SU-DHL-6 (cell line): ENCODE data around the gene TBC1D16.

Source experiments
- H2AFZ ChIP-seq: fragments of 200-600 bp; sonication (generic); 2 replicates; pipeline ENCODE4 v1.6.1; 2014; ENCODE audit warnings: low read depth, mild to moderate bottlenecking, moderate library complexity, mixed read lengths, antibody characterized with exemption, low read length; ENCODE audit not compliant: severe bottlenecking
- H3F3A ChIP-seq: fragments of 200-600 bp; shearing (Covaris generic); 2 replicates; pipeline ENCODE4 v1.6.0; 2016; ENCODE audit warnings: antibody characterized with exemption, mild to moderate bottlenecking; ENCODE audit not compliant: insufficient read depth
- H3K27ac ChIP-seq: fragments of 200-600 bp; sonication (generic); 2 replicates; pipeline ENCODE4 v1.5.1; 2016; ENCODE audit warnings: low read depth, mild to moderate bottlenecking, low read length, moderate library complexity, mixed read lengths
- H3K27me3 ChIP-seq: fragments of 200-600 bp; sonication (generic), shearing (Covaris generic); 2 replicates; pipeline ENCODE4 v1.6.0; 2014; ENCODE audit warnings: mild to moderate bottlenecking, low read length
- H3K36me3 ChIP-seq: fragments of 200-600 bp; sonication (generic); 2 replicates; pipeline ENCODE4 v1.6.1; 2014; ENCODE audit warnings: mild to moderate bottlenecking, low read length, mixed read lengths
- H3K4me2 ChIP-seq: fragments of 300-600, 200-600 bp; shearing (Covaris generic), sonication (generic); 2 replicates; pipeline ENCODE4 v1.6.0; 2014; ENCODE audit warnings: low read length, low read depth, mild to moderate bottlenecking; ENCODE audit not compliant: poor library complexity, severe bottlenecking
- H3K4me3 ChIP-seq: fragments of 200-600 bp; sonication (generic); 2 replicates; pipeline ENCODE4 v1.5.1; 2014; ENCODE audit warnings: antibody characterized with exemption, low read length, mild to moderate bottlenecking, mixed read lengths; ENCODE audit not compliant: insufficient read depth, poor library complexity, severe bottlenecking
- H3K79me2 ChIP-seq: fragments of 200-600 bp; sonication (generic); 2 replicates; pipeline ENCODE4 v1.6.1; 2014; ENCODE audit warnings: mild to moderate bottlenecking, low read length, moderate library complexity; ENCODE audit not compliant: insufficient read depth
- H3K9ac ChIP-seq: fragments of 200-600 bp; sonication (generic); 2 replicates; pipeline ENCODE4 v1.7.0; 2014; ENCODE audit warnings: mild to moderate bottlenecking, low read length
- H3K9me2 ChIP-seq: fragments of 200-600 bp; sonication (generic); replicated peaks from 2 replicates; pipeline ENCODE4 v1.6.1; 2014; ENCODE audit warnings: low read length; ENCODE audit not compliant: insufficient read depth
- H3K9me3 ChIP-seq: fragments of 200-600 bp; sonication (generic); 2 replicates; pipeline ENCODE4 v1.6.1; 2014; ENCODE audit warnings: low read length, mixed read lengths; ENCODE audit not compliant: insufficient read depth
- H4K20me1 ChIP-seq: fragments of 200-600 bp; sonication (generic); 2 replicates; pipeline ENCODE4 v1.6.1; 2014; ENCODE audit warnings: low read depth, mild to moderate bottlenecking, antibody characterized with exemption, low read length, moderate library complexity, mixed read lengths
- EZH2phosphoT487 ChIP-seq: fragments of 200-600 bp; sonication (generic), shearing (Covaris generic); conservative IDR thresholded peaks from 2 replicates; pipeline ENCODE4 v1.6.1; 2018; ENCODE audit warnings: mild to moderate bottlenecking, antibody characterized with exemption, low read length, moderate library complexity, mixed read lengths
- TF ChIP-seq, protein P1 (sequence below): fragments of 200-600 bp; sonication (generic); IDR thresholded peaks from one replicate; pipeline ENCODE4 v1.5.1; 2017; ENCODE audit warnings: antibody characterized with exemption, mild to moderate bottlenecking, low read length, moderate library complexity; ENCODE audit not compliant: insufficient read depth, poor library complexity, severe bottlenecking

TBC1D16 gene

DNA sequence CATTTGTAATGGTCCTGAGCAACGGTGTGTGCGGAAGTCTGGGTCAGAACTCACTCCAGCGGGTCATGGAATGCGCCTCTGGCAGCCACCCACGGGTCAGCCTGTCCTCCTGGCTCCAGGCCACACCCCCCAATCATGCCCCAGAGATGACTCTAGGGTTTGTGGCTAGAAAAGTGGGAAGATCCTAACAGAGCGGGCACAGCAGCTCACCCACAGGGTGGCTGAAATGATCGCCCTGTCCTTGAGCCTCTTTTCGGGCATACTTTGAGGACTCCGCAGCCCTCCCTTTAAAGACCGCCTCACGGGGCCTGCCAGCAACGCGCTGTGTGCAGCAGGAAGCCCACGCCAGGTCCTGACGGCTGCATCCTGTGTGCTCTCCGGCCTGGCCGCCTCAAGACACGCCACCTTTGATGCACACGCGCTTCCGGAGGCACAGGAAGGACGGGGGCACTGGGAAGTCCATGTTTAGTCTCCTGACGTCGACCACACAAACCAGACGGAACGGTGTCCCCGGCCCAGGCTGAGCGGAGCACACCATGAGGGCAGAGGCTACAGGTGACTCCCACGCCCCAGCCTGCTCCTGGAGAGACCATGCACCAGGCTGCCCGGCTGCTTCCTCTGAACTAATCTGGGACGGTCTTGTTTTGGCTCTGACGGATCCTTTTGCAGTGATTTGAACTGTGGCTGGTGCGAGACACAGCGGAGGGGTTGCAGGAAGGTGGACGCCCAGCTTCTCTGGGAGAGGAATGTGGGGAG, 92.9 kb downstream of the TBC1D16 start:
- Histone ChIP-seq H3F3A (no peaks in the 10 kb centered on the region), H3K27me3 (no peaks in the 10 kb centered on the region), H3K9me3 (no peaks in the 10 kb centered on the region), H4K20me1 (no peaks in the 10 kb centered on the region), H3K9me2 (no peaks in the 10 kb centered on the region), H3K9ac (no peak overlapping the region), H3K27ac (no peak overlapping the region), H3K79me2 (no peaks in the 10 kb centered on the region), H3K4me3 (no peak overlapping the region), H2AFZ (no peak overlapping the region), H3K36me3 (no peaks in the 10 kb centered on the region), H3K4me2 (no peak overlapping the region)
- no peak for TF ChIP-seq EZH2phosphoT487
- TF ChIP-seq, protein P1, sequence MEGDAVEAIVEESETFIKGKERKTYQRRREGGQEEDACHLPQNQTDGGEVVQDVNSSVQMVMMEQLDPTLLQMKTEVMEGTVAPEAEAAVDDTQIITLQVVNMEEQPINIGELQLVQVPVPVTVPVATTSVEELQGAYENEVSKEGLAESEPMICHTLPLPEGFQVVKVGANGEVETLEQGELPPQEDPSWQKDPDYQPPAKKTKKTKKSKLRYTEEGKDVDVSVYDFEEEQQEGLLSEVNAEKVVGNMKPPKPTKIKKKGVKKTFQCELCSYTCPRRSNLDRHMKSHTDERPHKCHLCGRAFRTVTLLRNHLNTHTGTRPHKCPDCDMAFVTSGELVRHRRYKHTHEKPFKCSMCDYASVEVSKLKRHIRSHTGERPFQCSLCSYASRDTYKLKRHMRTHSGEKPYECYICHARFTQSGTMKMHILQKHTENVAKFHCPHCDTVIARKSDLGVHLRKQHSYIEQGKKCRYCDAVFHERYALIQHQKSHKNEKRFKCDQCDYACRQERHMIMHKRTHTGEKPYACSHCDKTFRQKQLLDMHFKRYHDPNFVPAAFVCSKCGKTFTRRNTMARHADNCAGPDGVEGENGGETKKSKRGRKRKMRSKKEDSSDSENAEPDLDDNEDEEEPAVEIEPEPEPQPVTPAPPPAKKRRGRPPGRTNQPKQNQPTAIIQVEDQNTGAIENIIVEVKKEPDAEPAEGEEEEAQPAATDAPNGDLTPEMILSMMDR, result no peak

DNA sequence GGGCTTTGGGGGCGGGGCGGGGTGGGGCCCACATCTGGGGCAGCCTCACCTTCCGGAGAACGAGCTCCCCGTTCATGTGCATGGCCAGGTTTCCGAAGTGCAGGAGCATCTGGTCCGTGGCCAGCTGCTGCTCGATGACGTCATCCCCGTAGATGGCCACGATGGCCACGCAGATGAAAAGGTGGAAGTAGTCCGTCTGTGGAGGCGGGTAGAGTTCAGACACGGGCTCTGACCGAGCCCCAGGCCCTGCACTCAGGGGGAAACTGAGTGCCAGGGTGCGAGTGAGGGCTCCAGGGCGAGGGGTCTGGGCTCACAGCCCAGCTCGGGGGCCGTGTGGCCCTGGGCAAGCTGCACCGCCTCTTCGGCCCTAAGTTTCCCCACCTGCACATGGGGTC, 93.7 kb downstream of the TBC1D16 start:
- Histone ChIP-seq H3K9me2 (no peaks in the 10 kb centered on the region), H4K20me1 (no peaks in the 10 kb centered on the region), H3K4me3 (no peak overlapping the region), H3K27me3 (no peaks in the 10 kb centered on the region), H3K4me2 (no peak overlapping the region), H3K79me2 (no peaks in the 10 kb centered on the region), H2AFZ (no peak overlapping the region), H3K27ac (no peak overlapping the region), H3K36me3 (no peaks in the 10 kb centered on the region), H3K9ac (no peak overlapping the region), H3K9me3 (no peaks in the 10 kb centered on the region), H3F3A (no peaks in the 10 kb centered on the region)
- TF ChIP-seq, protein P1, result no peak

DNA sequence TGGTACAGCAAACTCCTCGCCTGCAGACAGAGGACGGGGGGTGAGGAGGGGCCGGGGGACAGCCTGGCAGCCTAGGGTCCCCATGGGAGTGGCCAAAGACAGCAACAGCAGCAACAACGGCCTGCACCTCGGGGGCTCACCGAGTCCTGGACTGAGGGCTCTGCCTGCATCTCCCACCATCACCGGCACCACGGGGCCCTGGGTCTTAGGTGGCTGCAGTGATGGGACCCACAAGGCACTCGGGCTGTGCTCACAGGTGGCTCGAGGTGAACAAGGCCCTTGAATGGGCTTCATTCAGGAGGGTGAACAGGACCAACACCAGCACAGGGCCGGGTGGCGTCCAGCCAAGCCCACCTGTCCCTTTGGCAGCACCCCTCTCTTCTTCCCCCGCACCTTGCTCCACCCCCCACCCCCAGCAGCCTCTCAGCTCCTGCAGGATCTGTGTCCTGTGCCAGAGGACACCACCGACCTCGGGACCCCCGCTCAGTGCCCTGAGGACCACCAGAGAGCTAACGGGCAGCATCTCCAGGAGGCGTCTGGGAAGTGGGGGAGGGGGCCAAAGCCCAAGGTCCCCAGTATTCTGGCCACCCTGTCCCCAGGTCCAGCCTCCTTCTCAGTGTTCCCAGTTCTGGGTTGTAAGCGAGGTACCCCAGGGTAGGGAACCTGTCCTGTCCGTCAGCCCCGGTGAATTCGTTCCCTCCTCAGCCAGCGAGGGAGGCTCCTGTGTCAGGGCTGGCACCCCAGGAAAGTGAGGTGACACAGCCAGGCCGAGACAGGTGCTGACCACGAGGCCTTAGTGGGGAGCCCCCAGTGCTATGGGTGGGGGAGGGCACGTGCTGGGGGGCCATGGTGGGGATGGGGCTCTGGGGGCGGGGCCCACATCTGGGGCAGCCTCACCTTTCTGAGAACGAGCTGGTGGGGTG, 94.3 kb downstream of the TBC1D16 start:
- no peaks in the 10 kb centered on the region for H3K27me3 ChIP-seq
- no peaks in the 10 kb centered on the region for H4K20me1 ChIP-seq
- no peaks in the 10 kb centered on the region for H3K9me2 ChIP-seq
- H3K36me3 ChIP-seq, result no peaks in the 10 kb centered on the region
- TF ChIP-seq, protein P1, result no peak
- TF ChIP-seq EZH2phosphoT487, result no peak
- H3K4me2 ChIP-seq, result no peak overlapping the region
- H3F3A ChIP-seq, result no peaks in the 10 kb centered on the region
- no peak overlapping the region for H3K27ac ChIP-seq
- no peaks in the 10 kb centered on the region for H3K9me3 ChIP-seq
- no peak overlapping the region for H3K9ac ChIP-seq
- no peak overlapping the region for H2AFZ ChIP-seq
- H3K4me3 ChIP-seq, result no peak overlapping the region
- no peaks in the 10 kb centered on the region for H3K79me2 ChIP-seq
